Activated naive CD8-positive, alpha-beta T cell treated with anti-CD3 and anti-CD28 coated beads, Interleukin-2, amount 10 ng/mL, durations not matched to agents 7 days and 5 days (primary cell): Measurements from ENCODE around the gene PIP4K2A. TPM values are rescaled to one million over a fixed set of nuclear protein-coding genes. Genes with fewer than 3 reads are reported as not detected.
A peak's percentile ranks its signal among the peaks of the same experiment; 100 is the strongest.

Experiments
- ATAC-seq: fragments of 150-1000 bp; cut with Tn5 transposase; one replicate; pipeline ENCODE4 v1.10.0; 2021; ENCODE audit warnings: low read depth, moderate library complexity
- POLR2A ChIA-PET: fragments of 350-600 bp; sonication (Branson Sonifier 250); formaldehyde crosslinking; loops from one replicate; lab custom pipeline; 2021; ENCODE audit warnings: antibody characterized with exemption; lab: Charles Lee
- DNase-seq: peaks from one replicate; pipeline ENCODE4 v3.0.0; 2021
- H3K27ac Mint-ChIP-seq: one replicate; pipeline ENCODE4 v1.8.0; 2022; ENCODE audit warnings: mild to moderate bottlenecking, mixed read lengths
- H3K27me3 Mint-ChIP-seq: one replicate; pipeline ENCODE4 v1.8.0; 2022; ENCODE audit warnings: mild to moderate bottlenecking, moderate library complexity, mixed read lengths
- H3K36me3 Mint-ChIP-seq: one replicate; pipeline ENCODE4 v1.8.0; 2021; ENCODE audit warnings: mild to moderate bottlenecking, mixed read lengths
- H3K4me1 Mint-ChIP-seq: one replicate; pipeline ENCODE4 v1.8.0; 2021; ENCODE audit warnings: mixed read lengths
- H3K4me3 Mint-ChIP-seq: one replicate; pipeline ENCODE4 v1.8.0; 2022; ENCODE audit warnings: mild to moderate bottlenecking, moderate library complexity, mixed read lengths
- H3K9me3 Mint-ChIP-seq: one replicate; pipeline ENCODE4 v1.8.0; 2021; ENCODE audit warnings: mixed read lengths
- total RNA-seq, 2 experiments: library from RNA; stranded (reverse); gene quantifications; one replicate each; pipeline ENCODE4 v1.2.3, GENCODE V29; 2021

The PIP4K2A gene
- total RNA-seq, 2 experiments from 2014 or later, result 179 to 199 TPM

GRCh38 chr10:22615101-22615500 lies 99.3 kb downstream of the PIP4K2A start:
- POLR2A ChIA-PET, result interaction anchor here (1.9 to 2.1 kb wide), 2 partner anchors 15 to 19 kb away, joined by 4 to 9 read pairs; no protein-coding TSS in a partner anchor
- Mint-ChIP-seq H3K9me3 (no peaks in the 10 kb centered on the region), H3K4me3 (no peak overlapping the region), H3K36me3 (peaks cover 18% of the 10 kb centered on the region), H3K27ac (peak overlapping the region; percentile 77), H3K27me3 (no peaks in the 10 kb centered on the region), H3K4me1 (peaks cover 75% of the 10 kb centered on the region)
- no peak for ATAC-seq
- no peak for DNase-seq

- DNase-seq (no peak), ATAC-seq (no peak)
- Mint-ChIP-seq H3K4me3 (peak overlapping the region; percentile 71), H3K4me1 (peaks cover 74% of the 10 kb centered on the region), H3K9me3 (peaks cover 2% of the 10 kb centered on the region), H3K27ac (peak overlapping the region; percentile 94), H3K36me3 (peaks cover 32% of the 10 kb centered on the region), H3K27me3 (no peaks in the 10 kb centered on the region)
- POLR2A ChIA-PET, result interaction anchor here (0.9 to 2.1 kb wide), 4 partner anchors 17 to 100 kb away, joined by 3 to 9 read pairs (median 7); no protein-coding TSS in a partner anchor
Measured at GRCh38 chr10:22613011-22613410, 101.4 kb downstream of the PIP4K2A start.

GRCh38 chr10:22612318-22612717 lies 102.1 kb downstream of the PIP4K2A start:
- POLR2A ChIA-PET, result interaction anchor here (0.9 to 1.7 kb wide), 4 partner anchors 13 to 101 kb away, joined by 3 to 9 read pairs (median 4); no protein-coding TSS in a partner anchor
- H3K36me3 Mint-ChIP-seq, result peaks cover 36% of the 10 kb centered on the region
- peak overlapping the region; percentile 71 for H3K4me3 Mint-ChIP-seq
- DNase-seq, result peak; percentile 49
- H3K27me3 Mint-ChIP-seq, result no peaks in the 10 kb centered on the region
- H3K9me3 Mint-ChIP-seq, result peaks cover 2% of the 10 kb centered on the region
- H3K27ac Mint-ChIP-seq, result peak overlapping the region; percentile 94
- peaks cover 75% of the 10 kb centered on the region for H3K4me1 Mint-ChIP-seq
- ATAC-seq, result peak; percentile 27

GRCh38 chr10:22611425-22612115 lies 102.8 kb downstream of the PIP4K2A start:
- H3K9me3 Mint-ChIP-seq, result peaks cover 2% of the 10 kb centered on the region
- H3K4me1 Mint-ChIP-seq, result peaks cover 77% of the 10 kb centered on the region
- POLR2A ChIA-PET, result interaction anchor here (0.7 to 1.8 kb wide), 6 partner anchors 10 to 102 kb away, joined by 3 to 10 read pairs (median 4); no protein-coding TSS in a partner anchor
- peak overlapping the region; percentile 94 for H3K27ac Mint-ChIP-seq
- ATAC-seq, result peak; percentile 93
- peak overlapping the region; percentile 71 for H3K4me3 Mint-ChIP-seq
- H3K27me3 Mint-ChIP-seq, result no peaks in the 10 kb centered on the region
- peaks cover 40% of the 10 kb centered on the region for H3K36me3 Mint-ChIP-seq
- DNase-seq, result no peak

GRCh38 chr10:22610610-22611009 lies 103.8 kb downstream of the PIP4K2A start:
- H3K9me3 Mint-ChIP-seq, result peaks cover 2% of the 10 kb centered on the region
- peak overlapping the region; percentile 71 for H3K4me3 Mint-ChIP-seq
- POLR2A ChIA-PET, result interaction anchor here (0.7 to 1.8 kb wide), 5 partner anchors 9 to 174 kb away, joined by 3 to 10 read pairs (median 3); no protein-coding TSS in a partner anchor
- H3K27me3 Mint-ChIP-seq, result no peaks in the 10 kb centered on the region
- no peak for DNase-seq
- peaks cover 43% of the 10 kb centered on the region for H3K36me3 Mint-ChIP-seq
- peak overlapping the region; percentile 94 for H3K27ac Mint-ChIP-seq
- ATAC-seq, result no peak
- peaks cover 75% of the 10 kb centered on the region for H3K4me1 Mint-ChIP-seq

GRCh38 chr10:22609719-22610465 lies 104.5 kb downstream of the PIP4K2A start:
- no peak for DNase-seq
- H3K36me3 Mint-ChIP-seq, result peaks cover 48% of the 10 kb centered on the region
- H3K4me1 Mint-ChIP-seq, result peaks cover 75% of the 10 kb centered on the region
- peaks cover 2% of the 10 kb centered on the region for H3K9me3 Mint-ChIP-seq
- H3K4me3 Mint-ChIP-seq, result peak overlapping the region; percentile 61
- no peak for ATAC-seq
- POLR2A ChIA-PET, result interaction anchor here (0.8 to 1.4 kb wide), 3 partner anchors 37 to 173 kb away, joined by 3 to 4 read pairs (median 3); no protein-coding TSS in a partner anchor
- no peaks in the 10 kb centered on the region for H3K27me3 Mint-ChIP-seq
- H3K27ac Mint-ChIP-seq, result peak overlapping the region; percentile 94

- Mint-ChIP-seq H3K27me3 (no peaks in the 10 kb centered on the region), H3K36me3 (peaks cover 53% of the 10 kb centered on the region)
Measured at GRCh38 chr10:22609251-22609650, 105.1 kb downstream of the PIP4K2A start.

GRCh38 chr10:22607261-22607660 lies 107.1 kb downstream of the PIP4K2A start:
- ATAC-seq (no peak), DNase-seq (no peak)
- POLR2A ChIA-PET, result no interaction called here
- Mint-ChIP-seq H3K27ac (peak overlapping the region; percentile 72), H3K4me1 (peaks cover 66% of the 10 kb centered on the region), H3K36me3 (peaks cover 47% of the 10 kb centered on the region), H3K27me3 (no peaks in the 10 kb centered on the region), H3K4me3 (peak overlapping the region; percentile 53), H3K9me3 (peaks cover 2% of the 10 kb centered on the region)

More at GRCh38 chr10:22609251-22609650, 105.1 kb downstream of the PIP4K2A start:
- Mint-ChIP-seq H3K4me3 (no peak overlapping the region), H3K27ac (no peak overlapping the region), H3K4me1 (peaks cover 76% of the 10 kb centered on the region), H3K9me3 (peaks cover 2% of the 10 kb centered on the region)
- POLR2A ChIA-PET, result no interaction called here
- DNase-seq (no peak), ATAC-seq (no peak)

GRCh38 chr10:22606164-22606614 lies 108.2 kb downstream of the PIP4K2A start:
- Mint-ChIP-seq H3K4me3 (peak overlapping the region; percentile 61), H3K36me3 (peaks cover 53% of the 10 kb centered on the region), H3K4me1 (peaks cover 67% of the 10 kb centered on the region), H3K27me3 (no peaks in the 10 kb centered on the region), H3K9me3 (peaks cover 2% of the 10 kb centered on the region), H3K27ac (peak overlapping the region; percentile 79)
- POLR2A ChIA-PET, result interaction anchor here (1.0 kb wide), 2 partner anchors 25 to 169 kb away, joined by 3 to 6 read pairs; no protein-coding TSS in a partner anchor
- ATAC-seq (peak; percentile 78), DNase-seq (no peak)

- DNase-seq, result no peak
- no peaks in the 10 kb centered on the region for H3K27me3 Mint-ChIP-seq
- POLR2A ChIA-PET, result interaction anchor here (1.3 kb wide), 1 partner anchor 18 kb away, joined by 4 read pairs; no protein-coding TSS in a partner anchor
- peaks cover 2% of the 10 kb centered on the region for H3K9me3 Mint-ChIP-seq
- peaks cover 53% of the 10 kb centered on the region for H3K36me3 Mint-ChIP-seq
- H3K27ac Mint-ChIP-seq, result peak overlapping the region; percentile 76
- H3K4me1 Mint-ChIP-seq, result peaks cover 65% of the 10 kb centered on the region
- peak overlapping the region; percentile 46 for H3K4me3 Mint-ChIP-seq
- no peak for ATAC-seq
Measured at GRCh38 chr10:22605168-22605567, 109.2 kb downstream of the PIP4K2A start.

- no peak overlapping the region for H3K4me3 Mint-ChIP-seq
- ATAC-seq (no peak), DNase-seq (no peak)
- peaks cover 63% of the 10 kb centered on the region for H3K4me1 Mint-ChIP-seq
- no peak overlapping the region for H3K27ac Mint-ChIP-seq
- POLR2A ChIA-PET, result interaction anchor here (1.3 kb wide), 1 partner anchor 19 kb away, joined by 4 read pairs; no protein-coding TSS in a partner anchor
- no peaks in the 10 kb centered on the region for H3K9me3 Mint-ChIP-seq
- peaks cover 51% of the 10 kb centered on the region for H3K36me3 Mint-ChIP-seq
- H3K27me3 Mint-ChIP-seq, result no peaks in the 10 kb centered on the region
Measured at GRCh38 chr10:22604344-22605126, 109.8 kb downstream of the PIP4K2A start.

GRCh38 chr10:22603581-22603980 lies 110.8 kb downstream of the PIP4K2A start:
- H3K27me3 Mint-ChIP-seq, result no peaks in the 10 kb centered on the region
- POLR2A ChIA-PET, result no interaction called here
- no peaks in the 10 kb centered on the region for H3K9me3 Mint-ChIP-seq
- H3K4me1 Mint-ChIP-seq, result peaks cover 65% of the 10 kb centered on the region
- DNase-seq (no peak), ATAC-seq (no peak)
- H3K27ac Mint-ChIP-seq, result peak overlapping the region; percentile 40
- H3K4me3 Mint-ChIP-seq, result no peak overlapping the region
- H3K36me3 Mint-ChIP-seq, result peaks cover 47% of the 10 kb centered on the region
